SU-DHL-6 (cell line): ENCODE results near the gene DUSP22.

ENCODE experiments used
- EZH2phosphoT487 ChIP-seq: fragments of 200-600 bp; sonication (generic), shearing (Covaris generic); conservative IDR thresholded peaks from 2 replicates; pipeline ENCODE4 v1.6.1; 2018; ENCODE audit warnings: mild to moderate bottlenecking, antibody characterized with exemption, low read length, moderate library complexity, mixed read lengths
- TF ChIP-seq, protein P1 (sequence below): fragments of 200-600 bp; sonication (generic); IDR thresholded peaks from one replicate; pipeline ENCODE4 v1.5.1; 2017; ENCODE audit warnings: antibody characterized with exemption, mild to moderate bottlenecking, low read length, moderate library complexity; ENCODE audit not compliant: insufficient read depth, poor library complexity, severe bottlenecking

DNA sequence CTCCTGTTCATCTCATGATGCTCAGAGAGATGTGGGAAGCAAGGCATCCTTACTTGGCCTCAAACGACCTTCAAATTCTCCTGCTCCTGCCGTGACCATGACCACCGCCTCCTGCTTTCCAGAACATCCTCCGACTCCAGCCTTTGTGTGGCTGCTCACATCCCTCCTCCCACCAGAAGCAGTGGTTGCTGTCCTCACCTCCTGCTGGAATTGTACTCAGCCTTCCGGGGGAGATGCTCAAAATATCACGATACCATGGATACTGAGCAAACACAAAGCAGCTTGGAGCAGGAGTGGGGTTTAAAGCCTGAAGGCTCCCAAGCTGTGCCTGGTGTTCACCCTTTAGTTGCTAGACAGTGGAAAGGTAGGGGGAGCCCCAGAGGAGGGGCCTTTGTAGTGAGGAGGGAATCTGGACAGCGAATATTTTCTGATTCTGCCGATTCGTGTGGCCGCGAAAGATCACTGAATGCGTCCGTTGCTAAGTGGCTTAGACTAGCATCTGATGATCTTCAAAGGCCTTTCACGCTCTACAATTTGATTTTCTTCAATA, 9.3 kb upstream of the DUSP22 start:
- TF ChIP-seq, protein P1, sequence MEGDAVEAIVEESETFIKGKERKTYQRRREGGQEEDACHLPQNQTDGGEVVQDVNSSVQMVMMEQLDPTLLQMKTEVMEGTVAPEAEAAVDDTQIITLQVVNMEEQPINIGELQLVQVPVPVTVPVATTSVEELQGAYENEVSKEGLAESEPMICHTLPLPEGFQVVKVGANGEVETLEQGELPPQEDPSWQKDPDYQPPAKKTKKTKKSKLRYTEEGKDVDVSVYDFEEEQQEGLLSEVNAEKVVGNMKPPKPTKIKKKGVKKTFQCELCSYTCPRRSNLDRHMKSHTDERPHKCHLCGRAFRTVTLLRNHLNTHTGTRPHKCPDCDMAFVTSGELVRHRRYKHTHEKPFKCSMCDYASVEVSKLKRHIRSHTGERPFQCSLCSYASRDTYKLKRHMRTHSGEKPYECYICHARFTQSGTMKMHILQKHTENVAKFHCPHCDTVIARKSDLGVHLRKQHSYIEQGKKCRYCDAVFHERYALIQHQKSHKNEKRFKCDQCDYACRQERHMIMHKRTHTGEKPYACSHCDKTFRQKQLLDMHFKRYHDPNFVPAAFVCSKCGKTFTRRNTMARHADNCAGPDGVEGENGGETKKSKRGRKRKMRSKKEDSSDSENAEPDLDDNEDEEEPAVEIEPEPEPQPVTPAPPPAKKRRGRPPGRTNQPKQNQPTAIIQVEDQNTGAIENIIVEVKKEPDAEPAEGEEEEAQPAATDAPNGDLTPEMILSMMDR, result no peak
- no peak for TF ChIP-seq EZH2phosphoT487
